HepG2 (cell line): ENCODE data around the gene PCGF3. TPM values are rescaled to one million over a fixed set of nuclear protein-coding genes. Genes with fewer than 3 reads are reported as not detected.

Experiments used
- ARHGAP35 ChIP-seq: sonication (generic); formaldehyde crosslinking; IDR thresholded peaks from 2 replicates; pipeline ENCODE4 v1.9.0; 2022; ENCODE audit warnings: mild to moderate bottlenecking, inconsistent platforms, moderate library complexity, missing genetic modification reagents, borderline replicate concordance
- CTCF ChIP-seq: sonication (generic); formaldehyde crosslinking; IDR thresholded peaks from 2 replicates; pipeline ENCODE4 v1.5.0; 2020; ENCODE audit warnings: mild to moderate bottlenecking, missing genetic modification reagents, moderate library complexity
- ETV5 ChIP-seq: IDR thresholded peaks from 2 replicates; pipeline ENCODE4 v1.6.1; 2018; ENCODE audit warnings: missing biosample characterization, missing genetic modification reagents, inconsistent platforms, borderline replicate concordance
- FOXC1 ChIP-seq: sonication (generic); formaldehyde crosslinking; IDR thresholded peaks from 2 replicates; pipeline ENCODE4 v1.8.0; 2022; ENCODE audit warnings: mild to moderate bottlenecking, missing genetic modification reagents, borderline replicate concordance
- GABPB1 ChIP-seq: IDR thresholded peaks from 2 replicates; pipeline ENCODE4 v1.6.1; 2016; ENCODE audit warnings: mild to moderate bottlenecking, missing genetic modification reagents, moderate library complexity, missing compliant biosample characterization
- HNF1B ChIP-seq: sonication (generic); formaldehyde crosslinking; IDR thresholded peaks from 2 replicates; pipeline ENCODE4 v1.5.1; 2020; ENCODE audit warnings: mild to moderate bottlenecking, moderate library complexity, missing genetic modification reagents
- MYC ChIP-seq: sonication (generic); formaldehyde crosslinking; IDR thresholded peaks from 2 replicates; pipeline ENCODE4 v1.9.0; 2021; ENCODE audit warnings: missing genetic modification reagents, borderline replicate concordance
- SP140L ChIP-seq: sonication (generic); formaldehyde crosslinking; IDR thresholded peaks from 2 replicates; pipeline ENCODE4 v1.4.0; 2020; ENCODE audit warnings: missing genetic modification reagents, borderline replicate concordance
- SP5 ChIP-seq: IDR thresholded peaks from 2 replicates; pipeline ENCODE4 v1.6.1; 2016; ENCODE audit warnings: low read depth, borderline replicate concordance
- TFE3 ChIP-seq: IDR thresholded peaks from 2 replicates; pipeline ENCODE4 v1.6.1; 2016
- ZBTB34 ChIP-seq: sonication (generic); formaldehyde crosslinking; IDR thresholded peaks from 2 replicates; pipeline ENCODE4 v1.8.0; 2022; ENCODE audit warnings: mild to moderate bottlenecking, missing genetic modification reagents
- ZFP36L2 ChIP-seq: sonication (generic); formaldehyde crosslinking; IDR thresholded peaks from 2 replicates; pipeline ENCODE4 v1.4.0; 2020; ENCODE audit warnings: missing genetic modification reagents
- ZFX ChIP-seq: sonication (generic); formaldehyde crosslinking; IDR thresholded peaks from 2 replicates; pipeline ENCODE4 v1.4.0; 2020; ENCODE audit warnings: mild to moderate bottlenecking, low read depth, missing genetic modification reagents, moderate library complexity
- ZNF367 ChIP-seq: sonication (generic); formaldehyde crosslinking; IDR thresholded peaks from 2 replicates; pipeline ENCODE4 v1.4.0; 2020; ENCODE audit warnings: missing genetic modification reagents, borderline replicate concordance
- ZNF687 ChIP-seq: sonication (generic); formaldehyde crosslinking; IDR thresholded peaks from 2 replicates; pipeline ENCODE4 v1.5.1; 2020; ENCODE audit warnings: mild to moderate bottlenecking, missing genetic modification reagents, moderate library complexity
- polyA plus RNA-seq, 8 experiments: library from polyadenylated mRNA; depleted of rRNA in 3 of 8; stranded (reverse) in 7 of 8; unstranded in 1 of 8; fragments of >200 nt; fragmentation: Illumina TruSeq in 4 of 8; extraction: Trizol in 4 of 8; gene quantifications; 2 replicates each; pipeline versions ENCODE4 v1.2.1 to v1.2.3, GENCODE V29; 2011 to 2016; ENCODE audit warnings: low read depth in 4 of 8, missing spikeins in 1 of 8, mixed read lengths in 1 of 8; ENCODE audit not compliant: insufficient read depth in 1 of 8
- total RNA-seq, 5 experiments: library from RNA; depleted of rRNA; stranded (reverse); fragments of >200 nt; fragmentation: Illumina TruSeq; extraction: Trizol; gene quantifications; 2 replicates each; pipeline ENCODE4 v1.2.3, GENCODE V29; 2016; ENCODE audit warnings: low read depth in 1 of 5

PCGF3 gene
- total and polyA plus RNA-seq, 2 of the 13 experiments (the other 11 are each of a cell fraction or from before 2014, with no cell fraction given) = 28.6 to 66.2 TPM

GRCh38 chr4:663438-664428 is 41.9 kb upstream of the PCGF3 start (continued):
- TF ChIP-seq CTCF (CRISPR knock-in tag) (peak; percentile 47), ZNF367 (CRISPR knock-in tag) (no peak), HNF1B (peak; percentile 31; the same call in 1 of the 2 replicates), SP5 (0 out of 2 replicates have a peak, but pooled peaks have one; percentile 13), ARHGAP35 (CRISPR knock-in tag) (no peak), MYC (CRISPR knock-in tag) (peak; percentile 25; the same call in 1 of the 2 replicates), TFE3 (CRISPR knock-in tag) (0 out of 2 replicates have a peak, but pooled peaks have one; percentile 11), ZFX (CRISPR knock-in tag) (peak; percentile 27; the same call in 1 of the 2 replicates), ETV5 (CRISPR knock-in tag) (0 out of 2 replicates have a peak, but pooled peaks have one; percentile 11), ZNF687 (CRISPR knock-in tag) (peak; percentile 63), ZBTB34 (CRISPR knock-in tag) (no peak), FOXC1 (CRISPR knock-in tag) (no peak), ZFP36L2 (CRISPR knock-in tag) (no peak), SP140L (CRISPR knock-in tag) (no peak), GABPB1 (CRISPR knock-in tag) (peak; percentile 76)
